Neural cell (in vitro differentiated cells): ENCODE results near the gene KDM1A. TPM values are rescaled to one million over a fixed set of nuclear protein-coding genes. Genes with fewer than 3 reads are reported as not detected.

Experiments
- H2AFZ ChIP-seq: fragments of 200-600, 300-800 bp; sonication (generic), shearing (Covaris generic); 2 replicates; pipeline ENCODE4 v1.6.0; 2014; ENCODE audit warnings: low read depth, mild to moderate bottlenecking, antibody characterized with exemption, low read length, moderate library complexity
- H3F3A ChIP-seq: fragments of 200-600 bp; shearing (Covaris generic); 2 replicates; pipeline ENCODE4 v1.6.1; 2016; ENCODE audit warnings: mild to moderate bottlenecking, moderate library complexity, mixed read lengths, antibody characterized with exemption, low read length; ENCODE audit not compliant: insufficient read depth, poor library complexity, severe bottlenecking
- H3K27ac ChIP-seq: fragments of 200-600, 300-800 bp; sonication (generic), shearing (Covaris generic); 2 replicates; pipeline ENCODE4 v1.5.1; 2014; ENCODE audit warnings: mild to moderate bottlenecking, low read length, moderate library complexity
- H3K27me3 ChIP-seq: fragments of 300-800, 200-600 bp; sonication (generic), shearing (Covaris generic); 2 replicates; pipeline ENCODE4 v1.6.0; 2014; ENCODE audit warnings: mild to moderate bottlenecking, low read depth, low read length, moderate library complexity; ENCODE audit not compliant: insufficient read depth
- H3K36me3 ChIP-seq: fragments of 300-800, 200-600 bp; sonication (generic), shearing (Covaris generic); 2 replicates; pipeline ENCODE4 v1.5.1; 2014; ENCODE audit warnings: mild to moderate bottlenecking, antibody characterized with exemption, low read length, moderate library complexity; ENCODE audit not compliant: insufficient read depth
- H3K4me2 ChIP-seq: fragments of 300-800, 200-600 bp; sonication (generic), shearing (Covaris generic); 2 replicates; pipeline ENCODE4 v1.6.0; 2014; ENCODE audit warnings: mild to moderate bottlenecking, low read length
- H3K4me3 ChIP-seq: fragments of 300-800, 200-600 bp; sonication (generic), shearing (Covaris generic); 2 replicates; pipeline ENCODE4 v1.5.1; 2014; ENCODE audit warnings: mild to moderate bottlenecking, low read length, moderate library complexity
- H3K79me2 ChIP-seq: fragments of 200-600 bp; shearing (Covaris generic); replicated peaks from 2 replicates; pipeline ENCODE4 v1.6.0; 2014; ENCODE audit warnings: mild to moderate bottlenecking, low read length, moderate library complexity; ENCODE audit not compliant: insufficient read depth
- H3K9ac ChIP-seq: fragments of 300-800, 200-600 bp; sonication (generic), shearing (Covaris generic); 2 replicates; pipeline ENCODE4 v1.6.1; 2016; ENCODE audit warnings: mild to moderate bottlenecking, low read length, mixed read lengths
- H3K9me2 ChIP-seq: fragments of 200-600 bp; shearing (Covaris generic); 2 replicates; pipeline ENCODE4 v1.6.1; 2016; ENCODE audit warnings: mild to moderate bottlenecking, low read length, mixed read lengths; ENCODE audit not compliant: insufficient read depth
- H3K9me3 ChIP-seq: fragments of 200-600, 300-800 bp; sonication (generic), shearing (Covaris generic); 2 replicates; pipeline ENCODE4 v1.6.1; 2016; ENCODE audit warnings: mild to moderate bottlenecking, mixed run types, low read length, moderate library complexity, mixed read lengths
- H4K20me1 ChIP-seq: fragments of 200-600 bp; shearing (Covaris generic); 2 replicates; pipeline ENCODE4 v1.6.1; 2016; ENCODE audit warnings: mild to moderate bottlenecking, mixed run types; ENCODE audit not compliant: insufficient read depth
- EP300 ChIP-seq: fragments of 450-650 bp; conservative IDR thresholded peaks from 2 replicates; pipeline ENCODE4 v1.6.1; 2014; ENCODE audit warnings: antibody characterized with exemption, mild to moderate bottlenecking, moderate library complexity; ENCODE audit not compliant: poor library complexity, severe bottlenecking
- EZH2 ChIP-seq: fragments of 200-600, 300-800 bp; shearing (Covaris generic), sonication (generic); IDR thresholded peaks from 2 replicates; pipeline ENCODE4 v1.6.1; 2014; ENCODE audit warnings: antibody characterized with exemption, low read length, borderline replicate concordance, mild to moderate bottlenecking; ENCODE audit not compliant: insufficient read depth, poor library complexity, severe bottlenecking
- MXI1 ChIP-seq: fragments of 450-650 bp; conservative IDR thresholded peaks from 2 replicates; pipeline ENCODE4 v1.6.1; 2014; ENCODE audit warnings: antibody characterized with exemption, mild to moderate bottlenecking; ENCODE audit not compliant: poor library complexity, severe bottlenecking
- POLR2AphosphoS5 ChIP-seq: IDR thresholded peaks from 2 replicates; pipeline ENCODE4 v1.6.1; 2012
- RAD21 ChIP-seq: fragments of 450-650 bp; conservative IDR thresholded peaks from 2 replicates; pipeline ENCODE4 v1.6.1; 2014; ENCODE audit warnings: antibody characterized with exemption, mild to moderate bottlenecking, moderate library complexity
- SMC3 ChIP-seq: fragments of 450-650 bp; conservative IDR thresholded peaks from 2 replicates; pipeline ENCODE4 v1.6.1; 2014; ENCODE audit warnings: antibody characterized with exemption, mild to moderate bottlenecking, moderate library complexity; ENCODE audit not compliant: poor library complexity
- TAF1 ChIP-seq: IDR thresholded peaks from 2 replicates; pipeline ENCODE4 v1.6.1; 2012; ENCODE audit warnings: low read depth
- polyA plus RNA-seq: library from polyadenylated mRNA; depleted of rRNA; stranded (reverse); fragments of >200 nt; gene quantifications from 2 replicates; pipeline ENCODE4 v1.2.3, GENCODE V29; 2014
- TF ChIP-seq, protein P1 (sequence below): fragments of 450-650 bp; IDR thresholded peaks from 2 replicates; pipeline ENCODE4 v1.5.1; 2014; ENCODE audit warnings: antibody characterized with exemption, mild to moderate bottlenecking, moderate library complexity; ENCODE audit not compliant: poor library complexity, severe bottlenecking
- TF ChIP-seq, protein P2 (sequence below): IDR thresholded peaks from 2 replicates; pipeline ENCODE4 v1.6.1; 2012; ENCODE audit warnings: borderline replicate concordance

The KDM1A gene
- polyA plus RNA-seq, 1 donor from 2014 or later = 276 TPM

DNA sequence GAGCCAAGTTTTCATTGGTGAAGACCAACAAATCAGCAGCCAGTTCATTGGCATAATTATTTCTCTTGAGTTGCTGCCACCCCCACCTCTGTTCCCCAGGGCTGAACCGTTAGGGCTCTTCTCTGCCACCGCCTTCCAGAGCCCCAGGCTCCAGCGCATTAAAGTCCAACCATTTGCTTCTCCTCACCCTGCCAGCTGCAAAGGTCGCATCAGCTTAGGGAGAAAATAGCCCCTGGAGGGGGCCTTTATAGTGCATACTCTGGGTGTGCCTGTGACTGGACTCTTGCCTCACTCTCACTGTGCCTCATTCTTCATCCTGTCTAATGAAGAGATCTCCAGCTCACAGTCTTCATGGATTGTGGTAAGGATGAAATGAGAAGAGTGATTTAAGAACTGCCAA lies 50.4 kb downstream of the KDM1A start:
- H3K27ac ChIP-seq = no peak overlapping the region
- H2AFZ ChIP-seq = no peak overlapping the region
- H3K9me3 ChIP-seq = no peaks in the 10 kb centered on the region
- no peak overlapping the region for H3K9ac ChIP-seq
- no peaks in the 10 kb centered on the region for H3K9me2 ChIP-seq
- peaks cover 30% of the 10 kb centered on the region for H3K36me3 ChIP-seq
- no peaks in the 10 kb centered on the region for H4K20me1 ChIP-seq
- H3F3A ChIP-seq = no peaks in the 10 kb centered on the region
- H3K79me2 ChIP-seq = peaks cover 10% of the 10 kb centered on the region
- no peak overlapping the region for H3K4me2 ChIP-seq
- no peak overlapping the region for H3K4me3 ChIP-seq
- no peaks in the 10 kb centered on the region for H3K27me3 ChIP-seq
- TF ChIP-seq RAD21 = no peak
- no peak for TF ChIP-seq EP300
- no peak for TF ChIP-seq POLR2AphosphoS5
- no peak for TF ChIP-seq TAF1
- no peak for TF ChIP-seq EZH2
- TF ChIP-seq, protein P1, sequence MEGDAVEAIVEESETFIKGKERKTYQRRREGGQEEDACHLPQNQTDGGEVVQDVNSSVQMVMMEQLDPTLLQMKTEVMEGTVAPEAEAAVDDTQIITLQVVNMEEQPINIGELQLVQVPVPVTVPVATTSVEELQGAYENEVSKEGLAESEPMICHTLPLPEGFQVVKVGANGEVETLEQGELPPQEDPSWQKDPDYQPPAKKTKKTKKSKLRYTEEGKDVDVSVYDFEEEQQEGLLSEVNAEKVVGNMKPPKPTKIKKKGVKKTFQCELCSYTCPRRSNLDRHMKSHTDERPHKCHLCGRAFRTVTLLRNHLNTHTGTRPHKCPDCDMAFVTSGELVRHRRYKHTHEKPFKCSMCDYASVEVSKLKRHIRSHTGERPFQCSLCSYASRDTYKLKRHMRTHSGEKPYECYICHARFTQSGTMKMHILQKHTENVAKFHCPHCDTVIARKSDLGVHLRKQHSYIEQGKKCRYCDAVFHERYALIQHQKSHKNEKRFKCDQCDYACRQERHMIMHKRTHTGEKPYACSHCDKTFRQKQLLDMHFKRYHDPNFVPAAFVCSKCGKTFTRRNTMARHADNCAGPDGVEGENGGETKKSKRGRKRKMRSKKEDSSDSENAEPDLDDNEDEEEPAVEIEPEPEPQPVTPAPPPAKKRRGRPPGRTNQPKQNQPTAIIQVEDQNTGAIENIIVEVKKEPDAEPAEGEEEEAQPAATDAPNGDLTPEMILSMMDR = no peak
- TF ChIP-seq MXI1 = no peak
- TF ChIP-seq SMC3 = no peak
- TF ChIP-seq, protein P2, sequence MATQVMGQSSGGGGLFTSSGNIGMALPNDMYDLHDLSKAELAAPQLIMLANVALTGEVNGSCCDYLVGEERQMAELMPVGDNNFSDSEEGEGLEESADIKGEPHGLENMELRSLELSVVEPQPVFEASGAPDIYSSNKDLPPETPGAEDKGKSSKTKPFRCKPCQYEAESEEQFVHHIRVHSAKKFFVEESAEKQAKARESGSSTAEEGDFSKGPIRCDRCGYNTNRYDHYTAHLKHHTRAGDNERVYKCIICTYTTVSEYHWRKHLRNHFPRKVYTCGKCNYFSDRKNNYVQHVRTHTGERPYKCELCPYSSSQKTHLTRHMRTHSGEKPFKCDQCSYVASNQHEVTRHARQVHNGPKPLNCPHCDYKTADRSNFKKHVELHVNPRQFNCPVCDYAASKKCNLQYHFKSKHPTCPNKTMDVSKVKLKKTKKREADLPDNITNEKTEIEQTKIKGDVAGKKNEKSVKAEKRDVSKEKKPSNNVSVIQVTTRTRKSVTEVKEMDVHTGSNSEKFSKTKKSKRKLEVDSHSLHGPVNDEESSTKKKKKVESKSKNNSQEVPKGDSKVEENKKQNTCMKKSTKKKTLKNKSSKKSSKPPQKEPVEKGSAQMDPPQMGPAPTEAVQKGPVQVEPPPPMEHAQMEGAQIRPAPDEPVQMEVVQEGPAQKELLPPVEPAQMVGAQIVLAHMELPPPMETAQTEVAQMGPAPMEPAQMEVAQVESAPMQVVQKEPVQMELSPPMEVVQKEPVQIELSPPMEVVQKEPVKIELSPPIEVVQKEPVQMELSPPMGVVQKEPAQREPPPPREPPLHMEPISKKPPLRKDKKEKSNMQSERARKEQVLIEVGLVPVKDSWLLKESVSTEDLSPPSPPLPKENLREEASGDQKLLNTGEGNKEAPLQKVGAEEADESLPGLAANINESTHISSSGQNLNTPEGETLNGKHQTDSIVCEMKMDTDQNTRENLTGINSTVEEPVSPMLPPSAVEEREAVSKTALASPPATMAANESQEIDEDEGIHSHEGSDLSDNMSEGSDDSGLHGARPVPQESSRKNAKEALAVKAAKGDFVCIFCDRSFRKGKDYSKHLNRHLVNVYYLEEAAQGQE = no peak

DNA sequence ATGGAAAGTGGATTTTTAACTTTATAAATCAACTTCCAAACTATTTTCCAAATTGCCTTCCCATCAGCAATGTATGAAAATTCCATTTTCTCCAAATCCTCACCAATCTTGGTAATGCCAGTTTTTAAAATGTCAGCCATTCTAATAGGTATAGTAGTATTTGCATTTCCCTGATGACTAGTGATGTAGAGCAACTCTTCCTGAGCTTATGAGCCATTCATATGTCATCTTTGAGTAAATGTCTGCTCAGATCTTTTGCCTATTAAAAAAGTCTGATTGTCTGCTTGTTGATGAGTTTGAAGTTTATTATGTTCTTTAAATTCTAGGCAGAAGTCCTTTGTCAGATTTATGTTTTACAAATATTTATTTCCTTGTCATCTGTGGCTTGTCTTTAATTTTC lies 54.7 kb downstream of the KDM1A start:
- no peaks in the 10 kb centered on the region for H4K20me1 ChIP-seq
- no peaks in the 10 kb centered on the region for H3K27me3 ChIP-seq
- no peak for TF ChIP-seq EZH2
- no peak for TF ChIP-seq MXI1
- no peak for TF ChIP-seq EP300
- TF ChIP-seq TAF1 = no peak
- TF ChIP-seq, protein P1 = no peak
- peaks cover 31% of the 10 kb centered on the region for H3K36me3 ChIP-seq
- H3K9me3 ChIP-seq = no peaks in the 10 kb centered on the region
- no peaks in the 10 kb centered on the region for H3F3A ChIP-seq
- H2AFZ ChIP-seq = no peak overlapping the region
- no peak overlapping the region for H3K4me3 ChIP-seq
- H3K9ac ChIP-seq = no peak overlapping the region
- H3K27ac ChIP-seq = no peak overlapping the region
- no peaks in the 10 kb centered on the region for H3K79me2 ChIP-seq
- no peaks in the 10 kb centered on the region for H3K9me2 ChIP-seq
- H3K4me2 ChIP-seq = no peak overlapping the region
